Endometrium (tissue), 2 donors: Measurements from ENCODE around the gene GLP2R.

Experiments
- FAIRE-seq: peaks from 2 replicates; lab custom pipeline; 2012; peaks lifted over from hg19 to GRCh38; lab: Jason Lieb, UNC
- donor health status: control.
- donor health status: control.

The GLP2R gene

DNA sequence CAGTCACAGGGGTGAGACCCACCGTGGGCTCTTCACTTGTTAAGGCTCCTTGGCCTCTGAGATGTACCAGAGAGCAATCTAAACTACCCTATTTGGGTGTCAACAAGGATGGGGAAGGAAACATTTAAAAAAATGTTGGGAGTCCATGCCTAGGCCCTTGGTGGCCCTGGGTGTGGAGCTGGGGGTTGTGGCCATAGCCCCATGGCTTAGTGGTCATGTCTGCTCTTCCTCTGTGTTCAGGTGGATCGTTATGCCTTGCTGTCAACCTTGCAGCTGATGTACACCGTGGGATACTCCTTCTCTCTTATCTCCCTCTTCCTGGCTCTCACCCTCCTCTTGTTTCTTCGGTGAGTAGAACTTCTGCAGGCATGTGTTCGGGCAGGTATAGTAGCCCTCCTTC, 28.5 kb downstream of the GLP2R start:
- no peak for FAIRE-seq

DNA sequence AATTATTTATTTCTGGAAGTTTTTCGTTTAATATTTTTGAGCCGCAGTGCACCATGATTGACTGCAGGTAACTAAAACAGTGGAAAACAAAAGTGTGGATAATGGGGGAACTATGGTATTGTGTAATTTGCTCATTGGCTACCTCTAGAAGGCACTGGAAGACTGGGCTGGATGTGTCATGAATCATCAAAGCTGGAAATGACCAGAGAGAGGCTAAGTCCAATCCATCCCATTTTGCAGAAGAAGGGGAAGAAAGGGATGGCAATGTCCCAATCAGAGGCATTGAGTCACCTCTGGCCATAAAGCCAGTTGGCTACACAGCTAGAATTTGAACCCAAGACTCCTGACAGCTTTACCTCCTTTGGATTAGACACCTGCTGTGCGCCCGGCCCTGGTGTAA, 29.3 kb downstream of the GLP2R start:
- no peak for FAIRE-seq

- FAIRE-seq = no peak
Observed at GRCh38 chr17:9859781-9860180, 34.1 kb downstream of the GLP2R start.

GRCh38 chr17:9860851-9861250, 35.1 kb downstream of the GLP2R start:
- FAIRE-seq = no peak

DNA sequence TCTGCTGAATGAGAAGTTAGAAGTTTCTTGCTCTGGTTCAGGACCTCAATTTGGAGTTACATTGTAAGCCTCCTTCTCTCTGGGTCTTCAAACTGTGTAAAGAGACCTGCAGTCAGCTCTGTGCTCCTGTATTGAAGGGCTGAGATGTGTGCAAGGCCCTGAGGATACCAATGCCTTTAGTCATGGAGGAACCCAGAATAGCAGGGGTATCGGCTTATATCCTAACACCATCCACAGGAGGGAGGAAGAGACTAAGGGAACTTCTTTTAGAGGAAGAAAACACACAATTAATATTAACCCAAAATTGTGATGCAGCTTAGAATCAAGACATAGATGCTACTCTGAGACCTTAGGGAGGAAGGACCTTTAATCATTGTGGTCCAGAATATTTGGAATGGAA, 36.5 kb downstream of the GLP2R start:
- FAIRE-seq = no peak

GRCh38 chr17:9862949-9863348, 37.2 kb downstream of the GLP2R start:
- no peak for FAIRE-seq

- FAIRE-seq = no peak
Observed at GRCh38 chr17:9865586-9865985, 39.9 kb downstream of the GLP2R start.

DNA sequence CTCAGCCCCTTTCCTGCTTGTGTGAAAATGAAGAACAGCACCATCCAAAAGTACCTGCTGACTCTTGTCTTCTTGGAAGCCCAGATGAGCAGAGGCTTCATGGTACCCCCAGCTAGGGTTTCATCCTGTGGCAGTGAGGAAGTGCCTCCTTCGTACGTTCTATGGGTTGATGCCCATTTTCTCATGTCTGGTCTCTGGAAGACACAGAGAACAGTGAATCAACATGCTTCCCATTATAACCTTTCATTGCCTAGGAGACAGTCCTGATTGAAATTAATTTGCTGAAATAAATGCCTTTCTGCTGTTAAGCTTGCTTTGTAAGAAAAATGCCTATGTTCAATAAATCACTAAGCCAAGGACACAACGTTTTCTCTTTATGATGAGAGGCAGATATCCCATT, 42.8 kb downstream of the GLP2R start:
- FAIRE-seq = no peak

DNA sequence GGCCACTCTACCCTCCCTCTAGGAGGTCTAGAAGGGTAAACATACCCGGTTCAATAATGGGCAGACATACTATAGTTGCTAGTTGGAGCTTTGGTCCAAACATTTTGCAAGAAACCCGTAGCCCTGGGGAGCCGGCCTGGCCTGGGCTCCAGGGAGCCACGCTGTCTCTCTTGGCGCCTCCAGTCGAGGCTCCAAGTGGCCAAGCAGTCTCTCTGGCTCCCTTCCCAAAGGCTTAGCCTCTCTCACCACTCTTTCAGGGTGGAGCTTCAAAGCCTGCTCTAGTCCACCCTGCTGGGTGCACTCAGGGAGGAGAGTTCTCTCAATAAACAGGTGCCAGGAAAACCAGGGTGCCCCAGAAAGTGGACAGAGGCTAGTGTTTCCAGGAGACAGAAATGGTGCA, 47.1 kb downstream of the GLP2R start:
- FAIRE-seq = no peak

DNA sequence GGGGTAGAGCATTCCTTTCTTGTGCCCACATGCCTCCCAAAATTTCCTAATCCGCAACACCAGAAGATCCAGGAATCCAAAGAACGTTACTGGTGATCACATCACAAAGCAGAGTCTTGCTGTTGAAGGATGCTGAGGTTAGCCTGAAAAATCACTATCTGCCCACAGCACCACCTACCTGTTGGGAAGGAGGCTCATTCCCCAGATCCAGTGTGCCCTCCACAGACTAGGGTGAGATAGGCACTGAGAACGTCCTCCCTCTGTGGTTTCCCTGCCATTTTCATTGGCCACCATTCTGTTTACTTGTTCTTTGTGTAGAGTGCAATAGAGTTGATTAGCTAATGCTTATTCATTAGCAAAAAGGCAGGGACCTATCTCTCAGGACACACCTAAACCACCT, 49.0 kb downstream of the GLP2R start:
- FAIRE-seq = no peak

- no peak for FAIRE-seq
Observed at GRCh38 chr17:9875441-9875840, 49.7 kb downstream of the GLP2R start.

- no peak for FAIRE-seq
Observed at GRCh38 chr17:9878356-9878755, 52.6 kb downstream of the GLP2R start.

- no peak for FAIRE-seq
Observed at GRCh38 chr17:9878786-9879525, 53.2 kb downstream of the GLP2R start.

DNA sequence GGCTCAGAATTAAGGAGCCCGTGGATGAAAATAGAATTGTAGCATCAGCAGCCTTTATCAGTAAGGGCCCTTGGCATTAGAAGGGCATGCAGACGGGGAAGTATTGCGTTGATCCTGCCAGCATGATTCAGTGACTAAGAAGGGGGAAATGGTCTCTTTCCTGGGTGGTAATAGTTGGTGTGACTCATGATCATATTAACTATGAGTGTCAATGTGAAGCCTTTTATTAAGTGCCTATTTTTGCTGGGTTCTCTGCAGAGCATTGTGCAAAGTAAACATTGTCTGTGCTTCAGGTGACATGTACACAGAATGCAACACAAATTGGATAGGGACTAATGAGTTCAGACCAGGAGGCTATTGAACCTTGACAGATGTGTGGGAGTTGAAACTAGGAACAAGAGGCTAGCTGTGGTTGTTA, 54.9 kb downstream of the GLP2R start:
- no peak for FAIRE-seq

DNA sequence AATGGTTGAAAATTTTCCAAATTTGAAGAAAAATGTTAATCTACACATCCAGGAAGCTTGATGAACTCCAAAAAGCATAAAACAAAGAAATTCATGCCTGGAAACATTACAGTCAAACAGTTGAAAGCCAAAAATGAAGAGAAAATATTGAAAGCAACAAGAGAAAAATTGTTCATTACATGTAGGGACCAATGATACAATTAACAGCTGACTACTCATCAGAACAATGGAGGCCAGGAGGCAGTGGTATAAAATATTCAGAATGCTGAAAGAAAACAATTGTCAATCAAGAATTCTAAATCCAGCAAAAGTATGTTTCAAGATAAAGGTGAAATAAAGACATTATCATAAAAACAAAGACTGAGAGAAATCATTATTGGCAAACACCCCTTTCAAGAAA, 57.7 kb downstream of the GLP2R start:
- FAIRE-seq = no peak

DNA sequence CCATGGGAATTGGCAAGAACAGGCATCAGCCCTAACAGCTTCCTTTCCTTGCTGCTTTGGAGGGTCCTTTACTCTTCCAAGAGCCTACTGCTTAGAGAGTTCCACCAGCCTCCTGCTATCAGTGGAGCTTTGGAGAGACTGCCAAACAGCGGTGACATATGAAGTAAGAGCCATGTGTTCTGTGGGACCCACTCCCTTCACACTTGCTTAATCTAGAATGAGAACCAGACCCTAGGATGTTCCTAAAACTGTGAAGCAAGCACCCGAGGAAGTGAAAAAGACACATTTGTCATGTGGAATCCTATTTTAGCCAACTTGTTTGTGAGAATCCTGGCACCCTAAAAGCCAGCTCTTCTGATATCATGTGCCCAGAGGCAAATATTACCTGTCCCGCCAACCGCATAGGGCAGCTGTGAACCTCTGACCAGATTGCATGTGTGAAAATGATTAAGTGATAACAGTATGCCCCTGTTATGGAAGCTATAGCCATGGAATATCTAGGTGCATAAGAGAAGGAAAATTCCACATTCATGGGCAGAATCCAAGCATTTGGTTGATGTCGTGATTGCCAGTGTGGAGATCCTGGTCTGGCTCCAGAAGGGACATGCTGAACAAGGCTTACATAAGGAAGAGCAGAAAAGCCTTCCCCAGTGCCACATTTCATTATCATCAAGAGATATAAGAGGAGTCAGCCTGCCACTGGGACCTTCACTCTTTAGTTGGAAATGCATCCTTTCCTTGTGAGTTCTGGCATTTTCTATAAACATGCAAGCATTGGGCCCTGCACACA, 60.6 kb downstream of the GLP2R start:
- FAIRE-seq = no peak

- FAIRE-seq = no peak
Observed at GRCh38 chr17:9887508-9887907, 61.8 kb downstream of the GLP2R start.

- no peak for FAIRE-seq
Observed at GRCh38 chr17:9890124-9890523, 64.4 kb downstream of the GLP2R start.

DNA sequence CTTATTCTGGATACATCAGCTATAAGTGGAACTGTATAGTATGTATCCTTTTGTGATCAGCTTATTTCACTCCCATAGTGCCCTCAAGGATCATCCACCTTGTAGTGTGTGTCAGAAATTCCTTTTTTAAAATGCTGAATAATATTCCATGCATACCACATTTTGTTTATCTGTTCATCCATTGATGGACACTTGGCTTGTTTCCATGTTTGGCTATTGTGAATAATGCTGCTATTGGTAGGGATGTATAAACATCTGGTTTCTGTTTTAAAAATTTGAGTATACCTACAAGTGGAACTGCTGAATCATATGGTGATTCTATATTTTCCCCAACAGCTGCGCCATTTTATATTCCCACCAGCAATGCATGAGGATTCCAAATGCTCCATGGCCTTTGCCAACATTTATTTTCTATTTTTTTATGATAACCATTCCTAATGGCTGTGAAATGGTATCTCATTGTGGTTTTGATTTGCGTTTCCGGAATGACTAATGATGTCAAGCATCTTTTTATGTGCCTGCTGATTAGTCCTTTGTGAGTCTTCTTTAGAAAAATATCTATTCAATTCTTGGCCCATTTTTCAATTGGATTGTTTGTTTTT, 67.8 kb downstream of the GLP2R start:
- FAIRE-seq = no peak

DNA sequence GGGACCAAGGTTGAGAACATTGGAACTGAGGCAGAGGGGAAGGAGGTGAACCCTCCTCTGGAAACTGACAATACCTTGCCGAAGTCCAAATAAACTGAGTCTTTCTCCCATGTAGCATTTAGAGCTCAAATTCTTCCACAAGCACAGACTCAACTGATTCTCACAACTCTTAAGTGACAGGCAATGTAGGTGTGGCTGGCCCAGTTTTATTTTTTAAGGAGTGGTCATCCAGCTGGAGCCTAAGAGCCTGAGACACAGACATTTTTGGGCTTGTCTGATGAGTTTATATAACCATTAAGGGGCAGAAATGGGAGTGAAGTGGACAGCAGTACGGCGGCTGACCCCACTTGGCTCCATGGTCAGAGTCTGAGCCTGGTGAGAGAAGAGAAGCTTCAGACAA, 68.5 kb downstream of the GLP2R start:
- FAIRE-seq = no peak

- FAIRE-seq = no peak
Observed at GRCh38 chr17:9895923-9896322, 70.2 kb downstream of the GLP2R start.

DNA sequence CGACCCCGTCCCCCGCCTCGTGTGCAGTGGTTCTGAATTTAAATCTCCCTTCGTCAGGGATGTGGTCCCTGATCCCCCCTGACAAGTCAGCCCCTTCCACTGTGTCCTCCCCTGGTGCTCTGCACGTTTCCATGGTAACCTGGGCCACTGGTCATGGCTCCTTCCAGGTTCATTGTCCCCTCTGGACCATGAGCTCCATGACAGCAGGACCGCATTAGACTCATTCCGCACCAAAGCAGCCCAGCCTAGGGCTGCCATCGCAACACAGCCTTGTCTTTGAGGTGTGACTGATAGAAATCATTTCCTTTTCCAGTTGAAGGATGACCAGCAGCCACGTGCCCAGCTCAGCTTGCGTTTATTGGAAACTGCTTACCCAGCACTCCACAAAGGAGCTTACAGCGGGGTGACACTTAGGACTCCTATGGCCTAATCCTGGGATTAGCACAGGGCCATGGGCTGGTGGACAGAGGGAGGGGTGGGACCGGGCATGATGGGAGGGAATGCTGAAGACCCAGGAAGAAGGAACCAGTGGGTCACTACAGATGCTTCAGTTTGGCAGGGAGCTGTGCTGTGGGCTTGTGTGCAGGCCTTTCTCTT, 71.7 kb downstream of the GLP2R start:
- FAIRE-seq = no peak

- no peak for FAIRE-seq
Observed at GRCh38 chr17:9898812-9899211, 73.1 kb downstream of the GLP2R start.
